Measurements from ENCODE around the gene SLC39A11.
"Not testable (repeated sequence)": the region's sequence is repeated elsewhere in the genome, so short reads cannot be mapped to it uniquely, and the experiment has no call there.

Gene SLC39A11

DNA sequence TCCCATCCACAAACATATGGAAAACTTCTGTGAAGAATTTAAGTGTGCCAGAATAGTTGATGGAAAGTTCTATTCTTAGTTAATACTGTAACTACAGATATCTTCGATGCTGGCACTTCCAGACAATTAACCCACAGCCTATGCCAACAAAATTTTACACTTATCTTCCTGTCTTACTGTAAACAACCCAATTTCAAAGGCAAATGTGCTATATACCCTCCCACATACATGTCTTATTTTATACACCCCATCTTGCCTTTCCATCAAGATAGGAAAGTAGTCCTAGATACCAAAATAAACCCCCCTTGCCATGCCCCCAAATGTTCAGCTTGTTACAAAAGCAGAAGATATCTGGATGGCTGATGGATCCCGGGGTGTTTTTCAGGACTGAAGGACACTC is 306.3 kb downstream of the SLC39A11 start:
- DNase-seq (ENCODE audit: low read depth in 3 of 3) = no peak

GRCh38 chr17:72782985-72783701 is 309.3 kb downstream of the SLC39A11 start:
- no peak for DNase-seq (ENCODE audit: low read depth in 3 of 3)

- not testable (repeated sequence) for DNase-seq (ENCODE audit: low read depth in 3 of 3)
These were observed 310.1 kb downstream of the SLC39A11 start for GRCh38 chr17:72782437-72782836.

DNA sequence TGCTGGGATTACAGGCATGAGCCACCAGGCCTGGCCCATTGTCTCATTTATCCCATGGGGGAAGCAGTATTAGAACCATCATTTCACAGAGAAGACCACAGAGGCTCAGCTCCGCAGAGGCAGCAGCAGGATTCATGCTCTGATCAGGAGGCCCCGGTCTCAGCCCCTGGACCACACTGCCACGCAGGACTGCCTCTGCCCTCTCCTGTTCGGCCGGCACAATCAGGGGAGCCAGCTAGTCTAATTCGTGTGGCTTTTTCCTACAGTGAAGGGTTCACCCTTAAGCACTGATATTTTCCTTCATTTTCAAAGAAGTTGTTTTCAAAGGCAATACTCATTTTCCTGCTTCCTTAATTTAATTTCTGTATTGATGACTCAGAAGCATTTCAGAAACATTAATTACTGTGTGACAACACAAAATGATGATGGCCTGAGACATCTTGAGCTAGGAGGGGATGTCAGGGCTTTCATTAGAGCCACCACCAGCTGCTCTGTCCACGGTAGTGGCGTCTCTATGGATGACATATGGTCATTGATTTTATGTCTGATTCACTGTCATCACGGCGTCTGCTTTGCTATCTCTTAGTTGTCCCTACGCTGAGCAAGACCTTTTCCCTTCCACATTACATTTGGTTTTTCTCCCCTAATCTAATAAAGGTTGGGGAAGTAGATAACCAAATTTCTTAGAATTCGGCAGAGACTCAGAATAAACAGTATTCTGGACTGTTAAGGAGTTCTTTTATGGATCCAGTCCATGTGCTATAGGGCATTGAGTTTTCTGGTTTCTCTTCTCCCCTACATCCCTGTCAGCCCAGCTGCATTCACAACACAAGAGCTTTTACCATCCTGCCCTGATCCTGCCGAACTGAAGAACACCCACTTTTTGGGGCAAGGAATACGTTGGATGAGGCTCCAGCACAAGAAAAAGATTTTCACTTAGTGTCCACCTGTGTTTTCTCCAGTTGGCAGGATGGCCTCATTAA is 314.0 kb downstream of the SLC39A11 start:
- DNase-seq (ENCODE audit: low read depth in 3 of 3) = no peak

- DNase-seq (ENCODE audit: low read depth in 3 of 3) = no peak
These were observed 316.6 kb downstream of the SLC39A11 start for GRCh38 chr17:72775919-72776318.

DNA sequence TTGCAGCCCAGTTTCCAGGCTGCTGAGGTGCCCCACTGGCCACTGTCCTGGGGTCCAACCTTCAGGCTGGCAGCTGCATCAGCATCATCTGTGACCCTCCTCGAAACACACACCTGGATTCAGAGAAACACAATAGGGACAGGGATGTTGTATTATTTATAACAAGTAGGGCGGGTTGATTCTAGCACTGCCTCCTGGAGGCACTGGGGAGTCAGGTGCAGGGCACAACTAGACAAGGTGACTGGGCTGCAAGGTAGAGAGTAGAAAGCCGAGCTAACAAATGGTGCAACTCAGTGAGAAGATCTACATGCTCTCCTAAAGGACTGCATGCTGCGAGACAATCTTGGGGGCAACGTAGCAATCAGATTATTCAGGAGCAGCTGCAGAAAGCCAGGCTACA is 317.3 kb downstream of the SLC39A11 start:
- no peak for DNase-seq (ENCODE audit: low read depth in 3 of 3)

DNA sequence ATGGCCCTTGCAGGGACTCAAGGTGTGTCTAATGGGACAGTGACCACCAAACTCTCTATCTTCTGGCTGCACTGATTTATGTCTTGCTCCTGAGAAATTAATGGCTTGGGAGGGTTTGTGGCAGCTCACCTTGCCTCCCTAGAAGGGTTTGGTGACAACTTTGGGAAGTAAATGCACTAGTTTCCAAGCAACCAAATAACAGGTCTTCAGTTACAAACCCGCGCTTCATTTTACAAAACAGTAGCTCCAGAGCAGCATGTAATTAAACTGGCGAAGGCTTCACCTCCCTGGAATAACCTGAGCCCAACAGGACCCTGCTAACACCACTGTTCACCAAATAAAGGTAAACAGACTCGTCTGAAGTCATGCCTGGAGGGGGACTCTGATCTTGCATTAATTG is 318.3 kb downstream of the SLC39A11 start:
- no peak for DNase-seq (ENCODE audit: low read depth in 3 of 3)

- DNase-seq (ENCODE audit: low read depth in 3 of 3) = not testable (repeated sequence)
These were observed 319.3 kb downstream of the SLC39A11 start for GRCh38 chr17:72773225-72773624.

- DNase-seq (ENCODE audit: low read depth in 3 of 3) = no peak
These were observed 320.1 kb downstream of the SLC39A11 start for GRCh38 chr17:72772331-72772821.

- no peak for DNase-seq (ENCODE audit: low read depth in 3 of 3)
These were observed 320.8 kb downstream of the SLC39A11 start for GRCh38 chr17:72771734-72772133.

GRCh38 chr17:72766761-72767356 is 325.6 kb downstream of the SLC39A11 start:
- no peak for DNase-seq (ENCODE audit: low read depth in 3 of 3)

GRCh38 chr17:72765368-72766153 is 326.9 kb downstream of the SLC39A11 start:
- DNase-seq (ENCODE audit: low read depth in 3 of 3) = no peak

DNA sequence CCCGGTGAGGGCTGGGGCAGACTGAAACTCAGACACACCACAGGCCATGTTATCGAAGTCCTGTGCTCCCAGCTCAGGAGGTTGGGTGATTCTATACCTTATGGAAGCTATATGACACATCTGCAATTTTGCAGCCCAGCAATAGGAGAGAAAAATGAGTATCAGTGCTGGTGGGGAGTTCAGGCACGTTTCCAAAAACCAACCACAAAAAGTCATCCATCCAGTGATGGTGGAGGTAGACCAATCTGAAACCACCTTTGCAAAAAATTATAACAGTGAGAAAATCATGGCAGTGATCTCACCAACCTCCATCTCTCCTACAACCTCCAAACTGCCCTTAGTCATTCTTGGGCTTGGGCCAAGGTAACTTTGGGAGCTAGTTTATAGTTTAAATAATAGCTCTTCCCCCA is 327.9 kb downstream of the SLC39A11 start:
- DNase-seq (ENCODE audit: low read depth in 3 of 3) = no peak

DNA sequence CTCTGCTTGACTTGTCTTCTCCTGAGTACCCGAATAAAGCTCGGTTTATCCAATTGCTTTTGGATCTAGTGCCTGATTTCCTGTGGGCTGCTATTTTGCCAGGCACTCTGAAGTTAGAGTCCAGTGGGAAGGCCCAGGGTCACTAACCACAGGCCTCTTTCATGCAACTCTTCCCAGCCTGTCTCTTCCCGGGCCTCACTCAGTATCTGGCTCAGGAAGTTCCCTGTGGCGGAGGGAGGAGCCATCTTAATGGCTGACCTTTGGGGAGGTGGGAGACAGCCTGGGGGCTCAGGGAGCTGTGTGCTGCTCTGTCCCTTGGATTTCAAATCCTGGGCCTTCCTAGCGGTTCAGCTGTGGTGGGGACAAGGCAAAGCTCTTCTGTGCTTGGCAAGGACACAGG is 328.5 kb downstream of the SLC39A11 start:
- no peak for DNase-seq (ENCODE audit: low read depth in 3 of 3)

DNA sequence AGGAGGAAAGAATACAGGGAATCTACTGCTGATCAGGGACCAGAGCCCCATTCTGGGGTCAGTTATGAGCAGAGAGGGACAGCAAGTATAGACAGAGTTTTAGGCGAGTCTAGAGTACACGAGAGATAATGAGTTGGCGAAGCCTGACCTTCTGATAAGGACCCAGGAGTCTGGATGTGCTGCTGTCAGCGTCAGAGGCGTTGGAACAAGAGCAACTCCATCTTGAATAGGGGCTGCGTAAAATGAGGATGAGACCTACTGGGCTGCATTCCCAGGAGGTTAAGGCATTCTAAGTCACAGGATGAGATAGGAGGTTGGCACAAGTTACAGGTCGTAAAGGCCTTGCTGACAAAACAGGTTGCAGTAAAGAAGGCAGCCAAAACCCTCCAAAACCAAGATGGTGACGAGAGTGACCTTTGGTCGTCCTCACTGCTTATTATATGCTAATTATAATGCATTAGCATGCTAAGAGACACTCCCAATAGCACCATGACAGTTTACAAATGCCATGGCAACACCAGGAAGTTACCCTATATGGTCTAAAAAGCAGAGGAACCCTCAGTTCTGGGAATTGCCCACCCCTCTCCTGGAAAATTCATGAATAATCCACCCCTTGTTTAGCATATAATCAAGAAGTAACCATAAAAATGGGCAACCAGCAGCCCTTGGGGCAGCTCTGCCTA is 330.5 kb downstream of the SLC39A11 start:
- not testable (repeated sequence) for DNase-seq (ENCODE audit: low read depth in 3 of 3)

GRCh38 chr17:72761431-72761830 is 331.1 kb downstream of the SLC39A11 start:
- no peak for DNase-seq (ENCODE audit: low read depth in 3 of 3)

DNA sequence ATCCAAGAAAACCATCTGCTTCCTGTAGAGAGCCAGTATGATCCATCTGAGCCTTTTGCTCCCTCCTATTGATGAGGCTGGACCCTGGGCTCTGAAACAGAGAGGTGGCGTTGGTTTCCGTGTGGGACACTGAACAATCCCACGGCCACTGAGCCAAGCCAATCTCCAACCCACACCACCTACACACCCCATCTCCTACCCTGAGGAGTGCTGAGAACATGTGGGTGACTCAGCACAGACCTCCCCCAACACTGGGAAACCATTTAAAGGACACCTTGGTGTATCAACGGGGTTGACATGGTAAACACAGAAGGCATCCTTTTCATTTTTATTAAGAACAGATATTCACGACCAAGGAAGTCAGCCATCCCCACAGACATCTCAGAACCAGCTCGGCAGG is 332.1 kb downstream of the SLC39A11 start:
- no peak for DNase-seq (ENCODE audit: low read depth in 3 of 3)

DNA sequence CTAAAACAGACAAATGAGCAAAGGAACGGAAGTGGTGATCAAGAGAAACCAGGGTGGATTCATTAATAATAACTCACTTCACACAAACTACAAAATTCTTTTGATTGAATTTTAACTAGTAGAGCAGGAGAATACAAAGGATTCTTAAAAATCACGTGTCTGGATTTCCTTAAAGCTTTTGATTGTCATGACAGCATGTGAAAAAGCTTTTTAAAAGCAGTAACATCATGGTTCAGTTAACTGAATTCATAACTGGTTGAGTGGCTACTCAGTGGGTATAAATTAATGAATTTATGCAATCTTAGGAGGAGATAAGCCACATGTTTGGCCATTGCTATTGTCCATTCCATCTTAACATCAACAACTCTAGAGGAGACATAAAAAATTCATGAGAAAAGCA is 333.2 kb downstream of the SLC39A11 start:
- DNase-seq (ENCODE audit: low read depth in 3 of 3) = no peak

DNA sequence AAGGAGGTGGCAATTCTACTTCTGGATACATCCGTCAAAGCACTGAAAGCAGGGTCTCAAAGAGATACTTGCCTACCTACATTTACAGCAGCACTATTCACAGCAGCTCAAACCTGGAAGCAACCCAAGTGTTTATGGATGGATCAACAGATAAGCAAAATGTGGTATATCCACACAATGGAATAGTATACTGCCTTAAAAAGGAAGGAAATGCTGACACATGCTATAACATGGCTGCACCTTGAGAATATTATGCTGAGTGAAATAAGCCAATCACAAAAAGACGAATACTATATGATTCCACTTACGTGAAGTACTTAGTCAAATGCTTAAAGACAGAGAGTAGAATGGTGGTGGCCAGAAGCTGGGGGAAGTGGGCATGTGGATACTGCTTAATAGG is 336.2 kb downstream of the SLC39A11 start:
- DNase-seq (ENCODE audit: low read depth in 3 of 3) = no peak

- no peak for DNase-seq (ENCODE audit: low read depth in 3 of 3)
These were observed 338.0 kb downstream of the SLC39A11 start for GRCh38 chr17:72754513-72754912.

GRCh38 chr17:72751746-72752145 is 340.7 kb downstream of the SLC39A11 start:
- no peak for DNase-seq (ENCODE audit: low read depth in 3 of 3)
